Measurements from ENCODE around the gene CIAO2A.

DNA sequence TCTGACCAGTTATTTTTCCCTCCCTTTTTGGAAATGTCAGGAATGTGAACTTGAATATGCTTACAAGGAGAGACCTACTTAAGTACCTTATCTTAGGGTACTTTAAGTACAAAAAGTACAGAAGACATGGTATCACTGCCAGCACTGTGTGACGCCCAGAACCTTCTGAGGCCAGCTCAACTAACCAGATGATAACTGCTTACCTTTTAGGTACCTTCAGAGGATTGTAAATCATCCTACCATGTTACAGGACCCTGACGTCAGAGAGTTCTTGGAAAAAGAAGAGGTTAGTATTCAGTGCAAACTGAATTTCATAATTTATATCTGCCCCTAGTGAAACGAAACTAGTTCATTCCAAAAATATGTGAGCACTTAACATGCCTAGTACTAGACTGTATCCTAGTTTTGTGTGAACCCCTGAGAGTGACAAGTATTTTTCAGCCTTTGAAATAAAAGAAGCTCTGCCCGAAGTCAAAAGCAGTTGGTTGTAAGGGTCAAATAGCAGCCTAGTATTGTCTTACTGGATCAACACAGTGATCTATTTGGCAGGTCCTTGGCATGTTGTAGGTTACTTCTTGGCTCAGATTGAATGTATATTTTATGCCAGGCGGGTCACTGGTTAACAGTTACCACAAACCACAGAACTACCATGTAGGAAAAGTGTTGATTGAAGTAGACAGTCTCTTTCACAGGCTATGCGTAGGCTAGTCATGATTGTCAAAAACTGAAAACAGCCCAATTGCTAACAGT lies 34.1 kb upstream of the CIAO2A start:
- no peak for TF ChIP-seq GATA3 (IDR thresholded peaks at IDR 0.05; ENCODE audit: low read depth, low read length)
- TF ChIP-seq GATA2 (IDR thresholded peaks at IDR 0.05; ENCODE audit: low read depth, low read length), result no peak

Measured in SH-SY5Y (cell line).